ENCODE results near the gene CCDC93.

The CCDC93 gene

GRCh38 chr2:117980783-117981676 lies 32.8 kb downstream of the CCDC93 start:
- no peak for TF ChIP-seq CTCF (conservative IDR thresholded peaks at IDR 0.05)
- no peak overlapping the region for H3K27ac ChIP-seq

GRCh38 chr2:117979911-117980701 lies 33.8 kb downstream of the CCDC93 start:
- TF ChIP-seq CTCF (conservative IDR thresholded peaks at IDR 0.05) = no peak
- H3K27ac ChIP-seq = no peak overlapping the region

GRCh38 chr2:117977696-117978095 lies 36.2 kb downstream of the CCDC93 start:
- no peak for TF ChIP-seq CTCF (conservative IDR thresholded peaks at IDR 0.05)
- H3K27ac ChIP-seq = no peak overlapping the region

- no peak overlapping the region for H3K27ac ChIP-seq
- no peak for TF ChIP-seq CTCF (conservative IDR thresholded peaks at IDR 0.05)
Observed at GRCh38 chr2:117976581-117976980, 37.3 kb downstream of the CCDC93 start.

GRCh38 chr2:117973498-117974082 lies 40.3 kb downstream of the CCDC93 start:
- H3K27ac ChIP-seq = no peak overlapping the region
- no peak for TF ChIP-seq CTCF (conservative IDR thresholded peaks at IDR 0.05)

- no peak overlapping the region for H3K27ac ChIP-seq
- TF ChIP-seq CTCF (conservative IDR thresholded peaks at IDR 0.05) = no peak
Observed at GRCh38 chr2:117972476-117973123, 41.3 kb downstream of the CCDC93 start.

Data from VCaP (cell line).